ENCODE data around the gene SLC7A7. TPM values are rescaled to one million over a fixed set of nuclear protein-coding genes. Genes with fewer than 3 reads are reported as not detected.
"Not testable (repeated sequence)": the region's sequence is repeated elsewhere in the genome, so short reads cannot be mapped to it uniquely, and the experiment has no call there.

The SLC7A7 gene
- total and polyA plus RNA-seq, 10 of the 15 experiments (the other 5 are each of a cell fraction or from before 2014, with no cell fraction given) = 27.8 to 79.2 (median 50.8) TPM

DNA sequence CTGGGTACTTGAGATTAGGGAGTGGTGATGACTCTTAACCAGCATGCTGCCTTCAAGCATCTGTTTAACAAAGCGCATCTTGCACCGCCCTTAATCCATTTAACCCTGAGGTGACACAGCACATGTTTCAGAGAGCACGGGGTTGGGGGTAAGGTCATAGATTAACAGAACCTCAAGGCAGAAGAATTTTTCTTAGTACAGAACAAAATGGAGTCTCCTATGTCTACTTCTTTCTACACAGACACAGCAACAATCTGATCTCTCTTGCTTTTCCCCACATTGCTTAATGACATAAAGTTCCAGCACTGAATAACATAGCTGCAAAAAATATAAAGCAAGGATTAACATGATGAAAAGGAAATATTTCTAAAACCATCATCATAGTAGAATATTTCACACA is 89.9 kb downstream of the SLC7A7 start:
- POLR2A ChIA-PET; H3K27ac ChIP-seq (ENCODE audit: control insufficient read depth, insufficient read depth); DNase-seq (ENCODE audit: low read depth, low spot score); H4K20me1 ChIP-seq (ENCODE audit: control insufficient read depth, insufficient read depth); H3K36me3 ChIP-seq (ENCODE audit: control insufficient read depth in 2 of 2, insufficient read depth in 2 of 2, low read length in 1 of 2); H3K4me1 ChIP-seq (ENCODE audit: control insufficient read depth, insufficient read depth, low read length); H3K4me2 ChIP-seq (ENCODE audit: control insufficient read depth, insufficient read depth); H3K27me3 ChIP-seq (replicated peaks in 1 of 2; ENCODE audit: control insufficient read depth in 2 of 2, insufficient read depth in 2 of 2, low read length in 1 of 2); in situ Hi-C loops (cut with MboI); H3K4me3 ChIP-seq; H3K9ac ChIP-seq (ENCODE audit: control insufficient read depth, insufficient read depth, low read length); H2AFZ ChIP-seq (ENCODE audit: control insufficient read depth, low read depth, low read length); BruUV-seq (replicated peaks); CTCF ChIA-PET; SMC1A ChIA-PET (ENCODE audit: uncharacterized antibody, unreplicated experiment); intact Hi-C loops (cut with micrococcal nuclease; ENCODE audit: unreplicated experiment); ATAC-seq; FAIRE-seq; H3K9me3 ChIP-seq (replicated peaks; ENCODE audit: control insufficient read depth, insufficient read depth, low read length); H3K79me2 ChIP-seq (ENCODE audit: control insufficient read depth, insufficient read depth, low read length); RAD21 ChIA-PET (ENCODE audit: unreplicated experiment): not testable (repeated sequence)
- 64% methylated on average over 3 of the region's 3 CpGs for whole genome bisulfite sequencing (ENCODE audit: insufficient coverage, insufficient replicate concordance, low lambda C conversion rate, missing lambda C conversion rate)

DNA sequence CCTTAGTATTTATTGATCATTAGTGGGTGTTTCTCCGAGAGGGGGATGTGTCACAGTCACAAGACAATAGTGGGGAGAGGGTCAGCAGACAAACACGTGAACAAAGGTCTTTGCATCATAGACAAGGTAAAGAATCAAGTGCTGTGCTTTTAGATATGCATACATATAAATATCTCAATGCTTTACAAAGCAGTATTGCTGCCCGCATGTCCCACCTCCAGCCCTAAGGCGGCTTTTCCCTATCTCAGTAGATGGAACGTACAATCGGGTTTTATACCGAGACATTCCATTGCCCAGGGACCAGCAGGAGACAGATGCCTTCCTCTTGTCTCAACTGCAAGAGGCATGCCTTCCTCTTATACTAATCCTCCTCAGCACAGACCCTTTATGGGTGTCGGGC is 90.4 kb downstream of the SLC7A7 start:
- POLR2A ChIA-PET; H4K20me1 ChIP-seq (ENCODE audit: control insufficient read depth, insufficient read depth); DNase-seq (ENCODE audit: low read depth, low spot score); CTCF ChIA-PET; H3K9ac ChIP-seq (ENCODE audit: control insufficient read depth, insufficient read depth, low read length); H3K27me3 ChIP-seq (replicated peaks in 1 of 2; ENCODE audit: control insufficient read depth in 2 of 2, insufficient read depth in 2 of 2, low read length in 1 of 2); H3K79me2 ChIP-seq (ENCODE audit: control insufficient read depth, insufficient read depth, low read length); SMC1A ChIA-PET (ENCODE audit: uncharacterized antibody, unreplicated experiment); BruUV-seq (replicated peaks); H3K27ac ChIP-seq (ENCODE audit: control insufficient read depth, insufficient read depth); H3K4me2 ChIP-seq (ENCODE audit: control insufficient read depth, insufficient read depth); H3K36me3 ChIP-seq (ENCODE audit: control insufficient read depth in 2 of 2, insufficient read depth in 2 of 2, low read length in 1 of 2); H3K4me3 ChIP-seq; ATAC-seq; RAD21 ChIA-PET (ENCODE audit: unreplicated experiment); in situ Hi-C loops (cut with MboI); FAIRE-seq; H2AFZ ChIP-seq (ENCODE audit: control insufficient read depth, low read depth, low read length); H3K9me3 ChIP-seq (replicated peaks; ENCODE audit: control insufficient read depth, insufficient read depth, low read length); intact Hi-C loops (cut with micrococcal nuclease; ENCODE audit: unreplicated experiment); H3K4me1 ChIP-seq (ENCODE audit: control insufficient read depth, insufficient read depth, low read length): not testable (repeated sequence)
- 48% methylated on average over 8 of the region's 8 CpGs for WGBS (ENCODE audit: insufficient coverage, insufficient replicate concordance, low lambda C conversion rate, missing lambda C conversion rate)

Measured in GM12878 (cell line).